ENCODE results near the gene GASK1B. TPM values are rescaled to one million over a fixed set of nuclear protein-coding genes. Genes with fewer than 3 reads are reported as not detected.

Gene GASK1B
- 1 to 10 TPM; 1.0 to 1.6 TPM for polyA plus RNA-seq

GRCh38 chr4:158172261-158173258 is at the start of gene GASK1B:
TSS of gene GASK1B (minus strand) at chr4:158173025. CDS start at chr4:158171375, 1,650 bp downstream.
- Histone ChIP-seq H3K4me1 (ENCODE audit: control insufficient read depth in 2 of 2, insufficient read depth in 2 of 2, low read length in 1 of 2) (peaks cover 0 to 3% of the 10 kb centered on the region in 2 donors), H3K4me3 (ENCODE audit: low read depth in 1 of 2, low read length in 2 of 2) (peak within 1 kb of the TSS in 1 of 2 donors; percentile 5)
- WGBS, 2 donors, result 12 to 14% methylated on average over 12 of the region's 12 CpGs

DNA sequence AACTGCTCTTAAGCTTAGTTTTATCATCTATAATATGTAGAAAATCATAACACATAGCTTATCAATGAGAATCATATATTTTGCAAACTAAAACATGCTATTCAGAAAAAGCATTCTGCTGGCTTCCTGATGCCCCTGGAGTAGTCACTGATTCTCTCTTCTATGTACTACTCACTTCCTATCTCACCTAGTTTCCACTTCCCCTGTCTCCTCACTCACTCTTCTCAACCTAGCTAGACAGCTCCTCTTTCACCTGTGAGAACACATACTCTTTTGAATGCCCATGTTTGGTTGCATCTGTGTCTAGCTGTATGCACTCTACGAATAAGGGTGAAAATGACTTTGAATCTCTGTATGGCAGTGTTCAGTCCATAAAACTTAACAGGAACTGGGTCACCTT is 46.8 kb upstream of the GASK1B start:
- WGBS, 2 donors, result 78 to 92% methylated on average over 1 of the region's 1 CpG
- no peaks in the 10 kb centered on the region for H3K9me3 ChIP-seq (ENCODE audit: control insufficient read depth in 2 of 2, insufficient read depth in 1 of 2, low read depth in 1 of 2, low read length in 1 of 2)
- no peaks in the 10 kb centered on the region for H3K27me3 ChIP-seq (ENCODE audit: control insufficient read depth in 1 of 2, insufficient read depth in 2 of 2, low read length in 2 of 2)
- H3K36me3 ChIP-seq (ENCODE audit: control insufficient read depth in 2 of 2, insufficient read depth in 2 of 2, low read length in 1 of 2), result no peaks in the 10 kb centered on the region
- no peak overlapping the region for H3K27ac ChIP-seq (ENCODE audit: low read depth in 2 of 2, low read length in 1 of 2)
- H3K4me3 ChIP-seq (ENCODE audit: low read depth in 1 of 2, low read length in 2 of 2), result no peak overlapping the region
- H3K4me1 ChIP-seq (ENCODE audit: control insufficient read depth in 2 of 2, insufficient read depth in 2 of 2, low read length in 1 of 2), result no peaks in the 10 kb centered on the region

More at GRCh38 chr4:158172261-158173258, at the start of gene GASK1B:
- no peaks in the 10 kb centered on the region for H3K9me3 ChIP-seq (ENCODE audit: control insufficient read depth in 2 of 2, insufficient read depth in 1 of 2, low read depth in 1 of 2, low read length in 1 of 2)
- no peaks in the 10 kb centered on the region for H3K36me3 ChIP-seq (ENCODE audit: control insufficient read depth in 2 of 2, insufficient read depth in 2 of 2, low read length in 1 of 2)
- H3K27me3 ChIP-seq (ENCODE audit: control insufficient read depth in 1 of 2, insufficient read depth in 2 of 2, low read length in 2 of 2), result no peaks in the 10 kb centered on the region
- H3K27ac ChIP-seq (ENCODE audit: low read depth in 2 of 2, low read length in 1 of 2), result no peak within 1 kb of the TSS

DNA sequence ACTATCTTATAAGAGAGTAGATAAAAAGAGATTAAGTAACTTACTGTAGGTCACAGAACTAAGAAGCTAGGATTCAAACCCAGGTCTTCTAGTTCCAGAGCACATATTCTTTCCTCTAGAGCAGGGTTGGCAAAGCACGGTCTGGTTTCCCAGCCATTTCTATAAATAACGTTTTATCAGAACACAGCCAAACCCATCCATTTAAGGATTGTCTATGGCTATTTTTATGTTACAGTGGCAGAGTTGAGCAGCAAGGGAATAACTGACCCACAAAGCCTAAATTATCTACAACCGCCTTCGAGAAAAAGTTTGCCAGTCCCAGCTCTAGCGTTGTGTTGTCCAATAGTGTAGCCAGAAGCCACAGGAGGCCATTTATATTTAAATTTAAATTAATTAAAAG is 44.9 kb upstream of the GASK1B start:
- H3K27ac ChIP-seq (ENCODE audit: low read depth in 2 of 2, low read length in 1 of 2), result no peak overlapping the region
- H3K4me1 ChIP-seq (ENCODE audit: control insufficient read depth in 2 of 2, insufficient read depth in 2 of 2, low read length in 1 of 2), result no peaks in the 10 kb centered on the region
- no peak overlapping the region for H3K4me3 ChIP-seq (ENCODE audit: low read depth in 1 of 2, low read length in 2 of 2)
- no peaks in the 10 kb centered on the region for H3K9me3 ChIP-seq (ENCODE audit: control insufficient read depth in 2 of 2, insufficient read depth in 1 of 2, low read depth in 1 of 2, low read length in 1 of 2)
- no peaks in the 10 kb centered on the region for H3K36me3 ChIP-seq (ENCODE audit: control insufficient read depth in 2 of 2, insufficient read depth in 2 of 2, low read length in 1 of 2)
- no peaks in the 10 kb centered on the region for H3K27me3 ChIP-seq (ENCODE audit: control insufficient read depth in 1 of 2, insufficient read depth in 2 of 2, low read length in 2 of 2)
- WGBS, 2 donors, result 83 to 89% methylated on average over 5 of the region's 5 CpGs

GRCh38 chr4:158214856-158215255 is 42.0 kb upstream of the GASK1B start:
- no peaks in the 10 kb centered on the region for H3K27me3 ChIP-seq (ENCODE audit: control insufficient read depth in 1 of 2, insufficient read depth in 2 of 2, low read length in 2 of 2)
- H3K4me1 ChIP-seq (ENCODE audit: control insufficient read depth in 2 of 2, insufficient read depth in 2 of 2, low read length in 1 of 2), result no peaks in the 10 kb centered on the region

GRCh38 chr4:158213466-158213865 is 40.6 kb upstream of the GASK1B start:
- Histone ChIP-seq H3K27ac (ENCODE audit: low read depth in 2 of 2, low read length in 1 of 2) (no peak overlapping the region), H3K36me3 (ENCODE audit: control insufficient read depth in 2 of 2, insufficient read depth in 2 of 2, low read length in 1 of 2) (no peaks in the 10 kb centered on the region), H3K9me3 (ENCODE audit: control insufficient read depth in 2 of 2, insufficient read depth in 1 of 2, low read depth in 1 of 2, low read length in 1 of 2) (no peaks in the 10 kb centered on the region), H3K4me3 (ENCODE audit: low read depth in 1 of 2, low read length in 2 of 2) (no peak overlapping the region), H3K4me1 (ENCODE audit: control insufficient read depth in 2 of 2, insufficient read depth in 2 of 2, low read length in 1 of 2) (no peaks in the 10 kb centered on the region), H3K27me3 (ENCODE audit: control insufficient read depth in 1 of 2, insufficient read depth in 2 of 2, low read length in 2 of 2) (no peaks in the 10 kb centered on the region)
- WGBS, 2 donors, result 83 to 86% methylated on average over 2 of the region's 2 CpGs

More at GRCh38 chr4:158214856-158215255, 42.0 kb upstream of the GASK1B start:
- Histone ChIP-seq H3K36me3 (ENCODE audit: control insufficient read depth in 2 of 2, insufficient read depth in 2 of 2, low read length in 1 of 2) (no peaks in the 10 kb centered on the region), H3K4me3 (ENCODE audit: low read depth in 1 of 2, low read length in 2 of 2) (no peak overlapping the region), H3K27ac (ENCODE audit: low read depth in 2 of 2, low read length in 1 of 2) (no peak overlapping the region), H3K9me3 (ENCODE audit: control insufficient read depth in 2 of 2, insufficient read depth in 1 of 2, low read depth in 1 of 2, low read length in 1 of 2) (no peaks in the 10 kb centered on the region)
- WGBS, 2 donors, result 70 to 78% methylated on average over 1 of the region's 1 CpG

DNA sequence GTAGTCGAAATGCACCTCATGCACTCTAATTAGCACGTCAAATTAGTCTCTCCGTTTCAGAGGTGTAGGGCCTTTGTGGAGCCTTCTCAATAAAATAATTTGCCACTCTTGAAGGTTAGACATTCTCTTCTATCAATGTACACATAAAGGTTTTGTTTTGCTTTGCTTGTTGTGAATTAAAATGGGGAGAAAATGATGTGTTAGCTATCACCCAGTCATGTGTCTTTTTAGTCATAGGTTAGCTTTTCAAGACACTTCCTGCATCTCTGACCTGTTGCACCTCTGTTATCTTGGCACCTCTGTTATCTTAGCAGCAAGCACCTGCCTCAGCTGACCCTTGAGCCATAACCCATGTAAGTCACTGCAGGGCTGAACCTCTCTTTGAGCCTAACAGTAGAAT is 38.4 kb upstream of the GASK1B start:
- Histone ChIP-seq H3K9me3 (ENCODE audit: control insufficient read depth in 2 of 2, insufficient read depth in 1 of 2, low read depth in 1 of 2, low read length in 1 of 2) (no peaks in the 10 kb centered on the region), H3K4me3 (ENCODE audit: low read depth in 1 of 2, low read length in 2 of 2) (peak overlapping the region in 1 of 2 donors; percentile 62)

DNA sequence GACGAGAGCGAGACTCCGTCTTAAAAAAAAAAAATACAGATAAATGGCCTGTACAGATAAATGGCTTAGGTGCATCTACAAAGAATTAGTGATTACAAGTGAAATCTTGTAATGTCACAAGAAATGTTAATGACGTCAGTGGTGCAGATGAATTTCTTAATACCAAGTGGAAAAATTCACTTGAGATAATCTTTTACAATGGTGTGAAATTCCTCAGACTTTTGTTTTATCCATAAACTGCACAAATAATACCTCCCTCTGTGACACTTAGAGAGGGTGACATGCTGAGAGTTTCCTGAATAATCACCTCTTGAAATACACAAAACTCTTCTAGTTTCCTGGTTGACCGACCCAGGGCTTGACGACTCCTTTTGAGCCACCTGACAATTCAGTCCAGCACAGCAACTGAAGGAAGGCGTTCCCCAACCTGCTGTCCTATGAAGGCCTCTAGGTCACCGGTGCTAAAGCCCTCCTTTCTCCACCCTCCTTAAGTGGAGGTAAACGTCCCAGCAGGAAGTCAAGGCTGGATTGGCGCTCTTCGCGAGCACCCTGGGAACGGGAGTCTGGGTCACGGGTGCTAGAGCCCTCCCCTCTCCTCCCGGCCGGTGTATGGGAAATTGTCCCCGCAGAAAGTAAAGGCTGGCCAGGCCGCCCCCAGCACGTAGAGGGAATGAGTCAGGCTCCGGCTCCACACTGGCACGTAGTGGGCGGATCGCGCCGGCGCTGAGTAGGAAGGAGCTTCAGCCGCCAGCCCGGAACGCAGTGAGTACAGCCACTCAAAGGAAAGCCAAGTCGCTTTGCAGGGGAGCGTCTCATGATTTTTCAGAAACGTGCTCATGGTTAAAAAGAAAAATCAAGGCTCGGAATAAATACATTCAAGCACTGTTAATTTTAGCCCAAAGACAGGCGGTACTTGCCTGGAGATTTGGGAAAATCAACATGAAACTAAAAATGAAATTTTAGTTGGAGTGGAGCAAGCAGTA is 37.3 kb upstream of the GASK1B start, which contains the start of gene TMEM144:
Gene TMEM144, plus strand, starts transcription at position 662 of the 983 bp plus-strand sequence. CDS start 2,182 bp downstream, outside the sequence.
- no peaks in the 10 kb centered on the region for H3K27me3 ChIP-seq (ENCODE audit: control insufficient read depth in 1 of 2, insufficient read depth in 2 of 2, low read length in 2 of 2)
- H3K36me3 ChIP-seq (ENCODE audit: control insufficient read depth in 2 of 2, insufficient read depth in 2 of 2, low read length in 1 of 2), result no peaks in the 10 kb centered on the region
- H3K4me3 ChIP-seq (ENCODE audit: low read depth in 1 of 2, low read length in 2 of 2), result peak within 1 kb of the TSS; percentile 47 to 62
- WGBS, 2 donors, result 13% methylated on average over 34 of the region's 34 CpGs
- H3K27ac ChIP-seq (ENCODE audit: low read depth in 2 of 2, low read length in 1 of 2), result peak within 1 kb of the TSS; percentile 94 to 98
- H3K4me1 ChIP-seq (ENCODE audit: control insufficient read depth in 2 of 2, insufficient read depth in 2 of 2, low read length in 1 of 2), result no peaks in the 10 kb centered on the region
- H3K9me3 ChIP-seq (ENCODE audit: control insufficient read depth in 2 of 2, insufficient read depth in 1 of 2, low read depth in 1 of 2, low read length in 1 of 2), result no peaks in the 10 kb centered on the region

More for the DNA sequence above, 38.4 kb upstream of the GASK1B start:
- WGBS, 2 donors, result 26 to 29% methylated on average over 3 of the region's 3 CpGs
- no peaks in the 10 kb centered on the region for H3K4me1 ChIP-seq (ENCODE audit: control insufficient read depth in 2 of 2, insufficient read depth in 2 of 2, low read length in 1 of 2)
- no peaks in the 10 kb centered on the region for H3K36me3 ChIP-seq (ENCODE audit: control insufficient read depth in 2 of 2, insufficient read depth in 2 of 2, low read length in 1 of 2)
- H3K27me3 ChIP-seq (ENCODE audit: control insufficient read depth in 1 of 2, insufficient read depth in 2 of 2, low read length in 2 of 2), result no peaks in the 10 kb centered on the region
- no peak overlapping the region for H3K27ac ChIP-seq (ENCODE audit: low read depth in 2 of 2, low read length in 1 of 2)

- no peaks in the 10 kb centered on the region for H3K27me3 ChIP-seq (ENCODE audit: control insufficient read depth in 1 of 2, insufficient read depth in 2 of 2, low read length in 2 of 2)
- 64 to 78% methylated on average over 5 of the region's 5 CpGs for WGBS, 2 donors
Measured at GRCh38 chr4:158208963-158209640, 36.3 kb upstream of the GASK1B start.

DNA sequence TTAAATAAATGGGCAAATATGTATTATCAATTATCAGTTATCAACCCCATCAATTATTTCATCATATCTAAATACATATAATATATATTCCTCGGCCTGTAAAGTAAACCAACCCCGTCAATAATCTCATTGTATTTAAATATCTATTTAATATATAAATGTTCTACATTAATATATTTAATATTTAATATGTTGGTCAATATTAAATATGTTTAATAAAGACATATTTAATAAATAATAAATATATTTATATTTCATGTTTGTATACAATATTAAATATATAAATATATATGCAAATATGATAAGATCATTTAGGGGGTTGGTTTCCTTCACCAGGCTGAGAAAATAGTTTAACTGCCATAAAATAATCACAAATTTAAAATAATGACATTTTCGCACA is 31.1 kb upstream of the GASK1B start:
- H3K27me3 ChIP-seq (ENCODE audit: control insufficient read depth in 1 of 2, insufficient read depth in 2 of 2, low read length in 2 of 2), result no peaks in the 10 kb centered on the region

More at GRCh38 chr4:158208963-158209640, 36.3 kb upstream of the GASK1B start:
- no peaks in the 10 kb centered on the region for H3K4me1 ChIP-seq (ENCODE audit: control insufficient read depth in 2 of 2, insufficient read depth in 2 of 2, low read length in 1 of 2)
- H3K27ac ChIP-seq (ENCODE audit: low read depth in 2 of 2, low read length in 1 of 2), result no peak overlapping the region
- H3K36me3 ChIP-seq (ENCODE audit: control insufficient read depth in 2 of 2, insufficient read depth in 2 of 2, low read length in 1 of 2), result no peaks in the 10 kb centered on the region
- H3K9me3 ChIP-seq (ENCODE audit: control insufficient read depth in 2 of 2, insufficient read depth in 1 of 2, low read depth in 1 of 2, low read length in 1 of 2), result no peaks in the 10 kb centered on the region
- no peak overlapping the region for H3K4me3 ChIP-seq (ENCODE audit: low read depth in 1 of 2, low read length in 2 of 2)

More for the DNA sequence above, 31.1 kb upstream of the GASK1B start:
- Histone ChIP-seq H3K36me3 (ENCODE audit: control insufficient read depth in 2 of 2, insufficient read depth in 2 of 2, low read length in 1 of 2) (no peaks in the 10 kb centered on the region), H3K27ac (ENCODE audit: low read depth in 2 of 2, low read length in 1 of 2) (no peak overlapping the region), H3K4me3 (ENCODE audit: low read depth in 1 of 2, low read length in 2 of 2) (no peak overlapping the region), H3K9me3 (ENCODE audit: control insufficient read depth in 2 of 2, insufficient read depth in 1 of 2, low read depth in 1 of 2, low read length in 1 of 2) (no peaks in the 10 kb centered on the region), H3K4me1 (ENCODE audit: control insufficient read depth in 2 of 2, insufficient read depth in 2 of 2, low read length in 1 of 2) (no peaks in the 10 kb centered on the region)
- WGBS, 2 donors, result 96 to 99% methylated on average over 3 of the region's 3 CpGs

Measured in esophagus (tissue), 2 donors.